Psoas muscle (tissue), 8 donors: ENCODE data around the gene CFAP74. TPM values are rescaled to one million over a fixed set of nuclear protein-coding genes. Genes with fewer than 3 reads are reported as not detected.

ENCODE experiments used
- ATAC-seq, 4 donors: fragments of 200-7000 bp; cut with Tn5 transposase; one replicate each; pipeline ENCODE4 v1.9.1; 2020; ENCODE audit warnings: moderate library complexity in 3 of 4, mild to moderate bottlenecking in 2 of 4
- DNase-seq, 2 donors: peaks; one replicate each; pipeline ENCODE4 v3.0.0-alpha.2; 2020
- H3K27ac ChIP-seq: fragments of 200-600 bp; one replicate; pipeline ENCODE4 v1.8.0; 2022
- H3K27me3 ChIP-seq, 3 donors: fragments of 200-600 bp in 1 of 3; one replicate each; pipeline versions ENCODE4 v1.6.1 to v1.8.0; 2013 to 2022; ENCODE audit warnings: low read length in 2 of 3, mild to moderate bottlenecking in 2 of 3, moderate library complexity in 1 of 3; ENCODE audit not compliant: insufficient read depth in 3 of 3
- H3K36me3 ChIP-seq, 2 donors: fragments of 200-600 bp in 1 of 2; one replicate each; pipeline versions ENCODE4 v1.6.1 to v1.8.0; 2013 to 2022; ENCODE audit warnings: low read depth in 1 of 2, mild to moderate bottlenecking in 1 of 2, moderate library complexity in 1 of 2; ENCODE audit not compliant: insufficient read depth in 1 of 2
- H3K4me1 ChIP-seq: fragments of 200-600 bp; one replicate; pipeline ENCODE4 v1.8.0; 2022
- H3K4me3 ChIP-seq: fragments of 200-600 bp; one replicate; pipeline ENCODE4 v1.8.0; 2022; ENCODE audit warnings: mild to moderate bottlenecking
- H3K9me3 ChIP-seq: fragments of 200-600 bp; one replicate; pipeline ENCODE4 v1.8.0; 2022
- CTCF ChIP-seq: fragments of 200-600 bp; IDR thresholded peaks from one replicate; pipeline ENCODE4 v1.8.0; 2022; ENCODE audit warnings: antibody characterized with exemption
- WGBS, 3 donors: extraction: QIAGEN DNeasy Blood & Tissue Kit; methylation state at CpG; one replicate each; pipeline versions ENCODE4 v1.1.6 to v1.1.7; 2013; 5-methylcytosine and 5-hydroxymethylcytosine counted together
- intact Hi-C, 2 donors: fragments of 100-400 bp; cut with DNase I; formaldehyde crosslinking; loops; one replicate each; pipeline versions ENCODE4 v1.11.0 to v1.14.2; 2022
- polyA plus RNA-seq, 3 donors: library from polyadenylated mRNA; stranded (reverse); fragments of 200-250 nt; gene quantifications; one replicate each; pipeline ENCODE4 v1.2.3, GENCODE V29; 2013
- total RNA-seq, 4 donors: library from RNA; stranded (reverse); fragmentation: NEBNext Ultra II Directional in 2 of 4; extraction: Animal tissue kit (Norgen Biotek cat#: 25700) in 2 of 4; gene quantifications; one replicate each; pipeline versions ENCODE4 v1.2.1 to v1.2.4, GENCODE V29; 2021 to 2023
- donor health status: healthy with polysubstance abuse.
- donor health status: DM: no; HTN: no; CAD: no; lungs with moderate emphysema.
- donor health status: Bipolar disorder and iron deficiency.
- donor health status: healthy.
- donor health status: DM: yes; HTN: yes; CAD: no.
- donor health status: DM: no; HTN: no; CAD: no.
- donor health status: DM: no; HTN: no; CAD: no.
- donor health status: DM: yes; HTN: yes; CAD: no.

CFAP74 gene
- total and polyA plus RNA-seq, 7 donors = 0.01 to 0.05 TPM; not detected in 5

GRCh38 chr1:1893997-1894353, 109.6 kb downstream of the CFAP74 start:
- 66 to 86% (median 82%) methylated on average over 2 of the region's 2 CpGs for WGBS, 3 donors
- TF ChIP-seq CTCF = no peak
- DNase-seq = peak in 1 of 2 donors; percentile 44
- Histone ChIP-seq H3K9me3 (no peaks in the 10 kb centered on the region), H3K4me1 (peaks cover 27% of the 10 kb centered on the region), H3K4me3 (peak overlapping the region; percentile 22), H3K36me3 (no peaks in the 10 kb centered on the region), H3K27ac (no peak overlapping the region), H3K27me3 (no peaks in the 10 kb centered on the region)
- ATAC-seq = no peak
- intact Hi-C loops = loop anchor here in 1 of 2 donors (5.0 kb wide), 2 partner anchors 117 to 137 kb away; partner anchors contain the start of gene NADK

- no peak overlapping the region for H3K27ac ChIP-seq
- ATAC-seq (no peak), DNase-seq (peak in 1 of 2 donors; percentile 50)
- intact Hi-C loops = loop anchor here in 1 of 2 donors (5.0 kb wide), 2 partner anchors 116 to 136 kb away; partner anchors contain the start of gene NADK
- H3K9me3 ChIP-seq = no peaks in the 10 kb centered on the region
- no peaks in the 10 kb centered on the region for H3K36me3 ChIP-seq
- no peaks in the 10 kb centered on the region for H3K27me3 ChIP-seq
- H3K4me1 ChIP-seq = peaks cover 33% of the 10 kb centered on the region
- TF ChIP-seq CTCF = no peak
- WGBS, 3 donors = 74 to 79% (median 75%) methylated on average over 19 of the region's 19 CpGs
- no peak overlapping the region for H3K4me3 ChIP-seq
Observed at GRCh38 chr1:1893291-1893985, 110.1 kb downstream of the CFAP74 start.

- Histone ChIP-seq H3K4me1 (peaks cover 40% of the 10 kb centered on the region), H3K9me3 (no peaks in the 10 kb centered on the region), H3K36me3 (no peaks in the 10 kb centered on the region), H3K4me3 (peak overlapping the region; percentile 97), H3K27ac (peak overlapping the region; percentile 88), H3K27me3 (no peaks in the 10 kb centered on the region)
- TF ChIP-seq CTCF = no peak
- intact Hi-C loops = loop anchor here in 1 of 2 donors (5.0 kb wide), 2 partner anchors 115 to 135 kb away; partner anchors contain the start of gene NADK
- 73 to 89% (median 81%) methylated on average over 6 to 7 of the region's 7 CpGs for WGBS, 3 donors
- no peak for ATAC-seq
- DNase-seq = peak in 1 of 2 donors; percentile 48
Observed at GRCh38 chr1:1892763-1893120, 110.8 kb downstream of the CFAP74 start.

- 32 to 64% (median 35%) methylated on average over 20 to 21 of the region's 21 CpGs for WGBS, 3 donors
- Histone ChIP-seq H3K27ac (peak overlapping the region; percentile 88), H3K36me3 (no peaks in the 10 kb centered on the region), H3K27me3 (no peaks in the 10 kb centered on the region), H3K4me3 (peak overlapping the region; percentile 97), H3K4me1 (peaks cover 45% of the 10 kb centered on the region), H3K9me3 (no peaks in the 10 kb centered on the region)
- TF ChIP-seq CTCF = no peak
- intact Hi-C loops = loop anchor here in 1 of 2 donors (5.0 kb wide), 2 partner anchors 115 to 135 kb away; partner anchors contain the start of gene NADK
- DNase-seq = peak in 1 of 2 donors; percentile 59
- peak in 2 of 4 donors; percentile 1 to 7 for ATAC-seq
Observed at GRCh38 chr1:1892079-1892762, 111.4 kb downstream of the CFAP74 start.
